ENCODE data around the gene SELENON. TPM values are rescaled to one million over a fixed set of nuclear protein-coding genes. Genes with fewer than 3 reads are reported as not detected.
A peak's percentile ranks its signal among the peaks of the same experiment; 100 is the strongest.

Gene SELENON
- total RNA-seq: 100 to 1,000 TPM in 1 of 9 donors, 10 to 100 TPM in 7, 1 to 10 TPM in 1; 8.7 to 105 (median 73.9) TPM
- polyA plus RNA-seq: 10 to 100 TPM; 35.6 to 75.9 (median 37.7) TPM
- long read RNA-seq, donor 1, full-length matches to known transcripts: 2 of 2 reads
- long read RNA-seq, donor 1, partial matches to known transcripts: 0 of 2 reads
- long read RNA-seq, donor 1, other reads (novel, unspliced or antisense): 0 of 2 reads
- long read RNA-seq, donor 2, full-length matches to known transcripts: 7 of 7 reads
- long read RNA-seq, donor 2, partial matches to known transcripts: 0 of 7 reads
- long read RNA-seq, donor 2, other reads (novel, unspliced or antisense): 0 of 7 reads
- long read RNA-seq, donor 3, full-length matches to known transcripts: 1 of 15 reads
- long read RNA-seq, donor 3, partial matches to known transcripts: 14 of 15 reads
- long read RNA-seq, donor 3, other reads (novel, unspliced or antisense): 0 of 15 reads
- long read RNA-seq, donor 4: 0 reads
- long read RNA-seq, donor 5, full-length matches to known transcripts: 22 of 36 reads
- long read RNA-seq, donor 5, partial matches to known transcripts: 11 of 36 reads
- long read RNA-seq, donor 5, other reads (novel, unspliced or antisense): 3 of 36 reads
- long read RNA-seq, donor 6, partial matches to known transcripts: 0 of 1 reads
- long read RNA-seq, donor 6, other reads (novel, unspliced or antisense): 1 of 1 reads
- long read RNA-seq, donor 7: 0 reads
- long read RNA-seq, donor 8, full-length matches to known transcripts: 4 of 36 reads
- long read RNA-seq, donor 8, partial matches to known transcripts: 32 of 36 reads
- long read RNA-seq, donor 8, other reads (novel, unspliced or antisense): 0 of 36 reads
- long read RNA-seq, donor 9, full-length matches to known transcripts: 5 of 5 reads
- long read RNA-seq, donor 9, partial matches to known transcripts: 0 of 5 reads
- long read RNA-seq, donor 9, other reads (novel, unspliced or antisense): 0 of 5 reads
- long read RNA-seq, donor 10, full-length matches to known transcripts: 4 of 10 reads
- long read RNA-seq, donor 10, partial matches to known transcripts: 6 of 10 reads
- long read RNA-seq, donor 10, other reads (novel, unspliced or antisense): 0 of 10 reads

- peak within 1 kb of the TSS; percentile 9 to 69 (median 30) for H3K4me3 ChIP-seq
- no peak for TF ChIP-seq POLR2A (IDR thresholded peaks at IDR 0.05)
- TF ChIP-seq, protein P1, sequence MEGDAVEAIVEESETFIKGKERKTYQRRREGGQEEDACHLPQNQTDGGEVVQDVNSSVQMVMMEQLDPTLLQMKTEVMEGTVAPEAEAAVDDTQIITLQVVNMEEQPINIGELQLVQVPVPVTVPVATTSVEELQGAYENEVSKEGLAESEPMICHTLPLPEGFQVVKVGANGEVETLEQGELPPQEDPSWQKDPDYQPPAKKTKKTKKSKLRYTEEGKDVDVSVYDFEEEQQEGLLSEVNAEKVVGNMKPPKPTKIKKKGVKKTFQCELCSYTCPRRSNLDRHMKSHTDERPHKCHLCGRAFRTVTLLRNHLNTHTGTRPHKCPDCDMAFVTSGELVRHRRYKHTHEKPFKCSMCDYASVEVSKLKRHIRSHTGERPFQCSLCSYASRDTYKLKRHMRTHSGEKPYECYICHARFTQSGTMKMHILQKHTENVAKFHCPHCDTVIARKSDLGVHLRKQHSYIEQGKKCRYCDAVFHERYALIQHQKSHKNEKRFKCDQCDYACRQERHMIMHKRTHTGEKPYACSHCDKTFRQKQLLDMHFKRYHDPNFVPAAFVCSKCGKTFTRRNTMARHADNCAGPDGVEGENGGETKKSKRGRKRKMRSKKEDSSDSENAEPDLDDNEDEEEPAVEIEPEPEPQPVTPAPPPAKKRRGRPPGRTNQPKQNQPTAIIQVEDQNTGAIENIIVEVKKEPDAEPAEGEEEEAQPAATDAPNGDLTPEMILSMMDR (IDR thresholded peaks at IDR 0.05): peak in 1 of 6 experiments; percentile 7
- DNase-seq: peak; percentile 48 to 79 (median 63)
- peak within 1 kb of the TSS in 3 of 5 donors; percentile 48 to 85 (median 73) for H3K27ac ChIP-seq
- H3K27me3 ChIP-seq: no peaks in the 10 kb centered on the region
- H3K4me1 ChIP-seq (replicated peaks in 1 of 2): peaks cover 0 to 36% of the 10 kb centered on the region in 2 donors
- H3K36me3 ChIP-seq (replicated peaks in 1 of 2): no peaks in the 10 kb centered on the region
- no peaks in the 10 kb centered on the region for H3K9me3 ChIP-seq (replicated peaks in 1 of 3)
- intact Hi-C loops (cut with DNase I): loop anchor here (5.0 to 10.0 kb wide), 2 partner anchors 95 to 188 kb away; no protein-coding TSS in a partner anchor
- WGBS, 4 donors: 0 to 3% (median 1%) methylated on average over 11 to 91 of the region's 91 CpGs
Observed at GRCh38 chr1:25799935-25800702, at the start of gene SELENON. Gene SELENON, plus strand, starts transcription at chr1:25800193. Its CDS starts 38 bp downstream, at chr1:25800231.

- Histone ChIP-seq H3K4me3 (no peak overlapping the region), H3K36me3 (replicated peaks in 1 of 2) (peaks cover 0 to 8% of the 10 kb centered on the region in 2 donors), H3K27me3 (no peaks in the 10 kb centered on the region), H3K4me1 (replicated peaks in 1 of 2) (no peaks in the 10 kb centered on the region), H3K27ac (no peak overlapping the region), H3K9me3 (replicated peaks in 1 of 3) (no peaks in the 10 kb centered on the region)
- TF ChIP-seq POLR2A (IDR thresholded peaks at IDR 0.05): no peak
- TF ChIP-seq, protein P1 (IDR thresholded peaks at IDR 0.05): no peak
- WGBS, 4 donors: 86 to 93% (median 88%) methylated on average over 6 of the region's 6 CpGs
- intact Hi-C loops (cut with DNase I): no loop called here
- no peak for DNase-seq
Observed at GRCh38 chr1:25750923-25751605, 48.9 kb upstream of the SELENON start.

- intact Hi-C loops (cut with DNase I): no loop called here
- Histone ChIP-seq H3K9me3 (replicated peaks in 1 of 3) (no peaks in the 10 kb centered on the region), H3K4me1 (replicated peaks in 1 of 2) (no peaks in the 10 kb centered on the region), H3K36me3 (replicated peaks in 1 of 2) (peaks cover 0 to 16% of the 10 kb centered on the region in 2 donors), H3K27me3 (no peaks in the 10 kb centered on the region), H3K27ac (no peak overlapping the region), H3K4me3 (no peak overlapping the region)
- WGBS, 4 donors: 74 to 85% (median 79%) methylated on average over 12 to 17 of the region's 17 CpGs
- DNase-seq: no peak
- TF ChIP-seq, protein P1 (IDR thresholded peaks at IDR 0.05): no peak
- no peak for TF ChIP-seq POLR2A (IDR thresholded peaks at IDR 0.05)
Observed at GRCh38 chr1:25754470-25755181, 45.4 kb upstream of the SELENON start.

All from adrenal gland (tissue), 19 donors.